Esophagus squamous epithelium (tissue), 5 donors: ENCODE measurements around the gene CFAP20. TPM values are rescaled to one million over a fixed set of nuclear protein-coding genes. Genes with fewer than 3 reads are reported as not detected.

Source experiments
- DNase-seq: peaks from one replicate; lab custom pipeline; 2025; lab: John Stamatoyannopoulos, UW
- H3K27ac ChIP-seq, 4 donors: fragments of 200-600 bp; sonication (generic); one replicate each; pipeline ENCODE4 v1.5.1; 2016 to 2019; ENCODE audit warnings: mild to moderate bottlenecking in 1 of 4
- H3K27me3 ChIP-seq, 4 donors: fragments of 200-600 bp; sonication (generic); 1 replicate in 3 of 4; 2 replicates in 1 of 4; pipeline versions ENCODE4 v1.5.1 to v1.6.0; 2017 to 2021; ENCODE audit warnings: antibody characterized with exemption in 1 of 4
- H3K36me3 ChIP-seq, 3 donors: fragments of 200-600 bp; sonication (generic); one replicate each; pipeline ENCODE4 v1.5.1; 2016 to 2019
- H3K4me1 ChIP-seq, 3 donors: fragments of 200-600 bp; sonication (generic); one replicate each; pipeline ENCODE4 v1.5.1; 2017 to 2019
- H3K4me3 ChIP-seq, 4 donors: fragments of 200-600 bp; sonication (generic); 1 replicate in 3 of 4; 2 replicates in 1 of 4; pipeline ENCODE4 v1.5.1; 2016 to 2019; ENCODE audit warnings: mild to moderate bottlenecking in 2 of 4, moderate library complexity in 1 of 4
- H3K9me3 ChIP-seq, 3 donors: fragments of 200-600 bp; sonication (generic); one replicate each; pipeline ENCODE4 v1.5.1; 2016 to 2019
- CTCF ChIP-seq, 6 experiments: fragments of 450-650 bp in 4 of 6; fragments of 200-600 bp in 2 of 6; sonication (generic) in 2 of 6; IDR thresholded peaks; one replicate each; pipeline ENCODE4 v1.5.1; 2016 to 2019; ENCODE audit warnings: antibody characterized with exemption in 6 of 6, mild to moderate bottlenecking in 4 of 6, moderate library complexity in 4 of 6
- POLR2A ChIP-seq, 4 donors: fragments of 450-650 bp; IDR thresholded peaks; one replicate each; pipeline ENCODE4 v1.6.1; 2017; ENCODE audit warnings: antibody characterized with exemption in 4 of 4, mild to moderate bottlenecking in 4 of 4, moderate library complexity in 3 of 4
- WGBS, 2 donors: methylation state at CpG; one replicate each; pipeline ENCODE4 v1.1.5; 2018; 5-methylcytosine and 5-hydroxymethylcytosine counted together
- intact Hi-C: fragments of 100-400 bp; cut with DNase I; formaldehyde crosslinking; loops from one replicate; pipeline ENCODE4 v1.15.0; 2022
- total RNA-seq, 4 donors: library from RNA; depleted of rRNA; stranded (reverse); fragments of >200 nt; gene quantifications; one replicate each; pipeline ENCODE4 v1.1.0, GENCODE V29; 2016
- donor health status: DM: yes; HTN: yes; CAD: no.

Gene CFAP20
- total RNA-seq, 4 donors from 2014 or later, result 26.9 to 33.6 (median 32.0) TPM

- Histone ChIP-seq H3K4me3 (peak overlapping the region in 1 of 4 donors; percentile 16), H3K27ac (peak overlapping the region; percentile 13 to 96 (median 78)), H3K36me3 (no peaks in the 10 kb centered on the region), H3K27me3 (no peaks in the 10 kb centered on the region), H3K4me1 (peaks cover 46 to 86% (median 60%) of the 10 kb centered on the region in 3 donors), H3K9me3 (no peaks in the 10 kb centered on the region)
- TF ChIP-seq POLR2A (IDR thresholded peaks at IDR 0.05) (no peak), CTCF (IDR thresholded peaks at IDR 0.05) (no peak)
- DNase-seq, result no peak
- 40 to 46% methylated on average over 10 of the region's 10 CpGs for WGBS, 2 donors
- intact Hi-C loops, result no loop called here
Measured at GRCh38 chr16:58125781-58126335, 3.3 kb downstream of the CFAP20 start.

DNA sequence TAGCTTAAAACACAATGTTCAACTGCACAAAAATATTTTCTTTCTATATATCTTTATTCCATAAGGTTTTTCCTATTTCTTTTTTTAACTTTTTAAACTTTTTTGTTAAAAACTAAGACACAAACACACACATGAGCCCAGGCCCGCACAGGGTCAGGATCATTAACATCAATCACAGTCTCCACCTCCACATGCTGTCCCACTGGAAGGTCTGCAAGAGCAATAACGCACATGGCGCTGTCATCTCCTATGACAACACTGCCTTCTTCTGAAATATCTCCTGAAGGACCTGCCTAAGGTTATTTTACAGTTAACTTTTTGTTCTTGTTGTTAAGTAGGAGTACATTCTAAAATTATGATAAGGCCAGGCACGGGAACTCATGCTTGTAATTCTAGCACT, 4.1 kb downstream of the CFAP20 start:
- Histone ChIP-seq H3K27me3 (no peaks in the 10 kb centered on the region), H3K4me3 (no peak overlapping the region), H3K27ac (peak overlapping the region in 2 of 4 donors; percentile 95 to 96), H3K4me1 (peaks cover 49 to 93% (median 68%) of the 10 kb centered on the region in 3 donors), H3K9me3 (no peaks in the 10 kb centered on the region), H3K36me3 (no peaks in the 10 kb centered on the region)
- DNase-seq, result no peak
- WGBS, 2 donors, result 74 to 83% methylated on average over 4 of the region's 4 CpGs
- no peak for TF ChIP-seq POLR2A (IDR thresholded peaks at IDR 0.05)
- no peak for TF ChIP-seq CTCF (IDR thresholded peaks at IDR 0.05)
- intact Hi-C loops, result no loop called here

- 0 to 20% methylated on average over 1 of the region's 1 CpG for WGBS, 2 donors
- Histone ChIP-seq H3K4me1 (peaks cover 50 to 93% (median 71%) of the 10 kb centered on the region in 3 donors), H3K27ac (peak overlapping the region in 3 of 4 donors; percentile 46 to 96 (median 66)), H3K4me3 (no peak overlapping the region), H3K36me3 (no peaks in the 10 kb centered on the region), H3K9me3 (no peaks in the 10 kb centered on the region), H3K27me3 (no peaks in the 10 kb centered on the region)
- TF ChIP-seq CTCF (IDR thresholded peaks at IDR 0.05), result no peak
- TF ChIP-seq POLR2A (IDR thresholded peaks at IDR 0.05), result no peak
- DNase-seq, result no peak
- intact Hi-C loops, result loop anchor here (5.0 kb wide), 1 partner anchor 102 kb away; no protein-coding TSS in a partner anchor
Measured at GRCh38 chr16:58124601-58124915, 4.6 kb downstream of the CFAP20 start.

DNA sequence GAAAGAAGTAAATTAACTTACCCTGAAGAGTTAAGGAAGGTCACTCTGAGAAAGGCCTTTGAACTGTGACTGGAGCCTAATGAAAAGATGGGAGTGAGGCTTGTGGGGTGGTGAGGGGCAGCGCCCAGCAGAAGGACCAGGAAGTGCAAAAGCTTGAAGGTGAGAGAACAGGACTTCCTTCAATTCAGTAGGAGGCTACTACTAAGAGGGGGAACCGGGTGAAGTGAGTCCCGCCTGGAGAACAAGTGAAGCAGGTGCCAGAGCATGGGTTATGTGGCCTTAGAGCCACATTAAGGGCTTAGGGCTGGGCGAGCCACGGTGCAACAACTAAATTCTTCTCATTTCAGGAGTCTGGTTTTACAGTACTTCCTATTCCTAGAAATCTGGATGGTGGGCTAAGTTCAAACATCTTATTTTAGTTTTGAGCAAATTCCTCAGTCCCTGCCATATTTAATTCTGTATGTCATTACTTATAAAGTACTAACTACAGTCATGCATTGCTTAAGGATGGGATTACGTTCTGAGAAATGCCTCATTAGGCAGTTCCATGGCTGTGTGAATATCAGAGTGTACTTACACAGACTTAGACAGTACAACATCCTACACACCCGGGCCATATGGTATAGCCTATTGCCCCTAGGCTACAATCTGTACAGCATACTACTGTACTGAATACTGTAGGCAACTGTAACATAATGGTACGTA, 5.1 kb downstream of the CFAP20 start:
- intact Hi-C loops, result loop anchor here (5.0 kb wide), 1 partner anchor 102 kb away; no protein-coding TSS in a partner anchor
- no peak for TF ChIP-seq CTCF (IDR thresholded peaks at IDR 0.05)
- no peak for TF ChIP-seq POLR2A (IDR thresholded peaks at IDR 0.05)
- Histone ChIP-seq H3K27ac (peak overlapping the region; percentile 15 to 96 (median 56)), H3K9me3 (no peaks in the 10 kb centered on the region), H3K4me1 (peaks cover 50 to 98% (median 76%) of the 10 kb centered on the region in 3 donors), H3K4me3 (no peak overlapping the region), H3K36me3 (no peaks in the 10 kb centered on the region), H3K27me3 (no peaks in the 10 kb centered on the region)
- WGBS, 2 donors, result 46 to 52% methylated on average over 8 of the region's 8 CpGs
- no peak for DNase-seq

DNA sequence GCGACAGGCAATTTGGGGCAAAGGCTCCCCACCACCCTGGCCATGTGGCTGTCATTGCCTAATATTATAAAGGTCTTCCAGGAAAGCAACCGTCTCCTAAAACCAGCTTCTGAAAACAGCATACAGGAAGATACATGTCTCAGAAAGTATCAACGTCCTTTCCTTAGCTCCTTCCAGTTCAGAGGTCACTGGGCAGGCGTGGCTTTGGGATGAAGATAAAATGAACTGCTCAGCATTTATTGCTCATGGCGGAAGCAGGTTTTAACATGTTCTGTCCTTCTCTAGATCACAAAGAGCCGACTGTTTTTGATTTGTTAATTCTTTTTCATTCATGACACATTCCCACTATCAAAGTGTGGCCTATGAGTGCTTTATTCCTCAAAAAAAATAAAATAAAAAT, 8.0 kb downstream of the CFAP20 start:
- WGBS, 2 donors, result 27 to 28% methylated on average over 6 of the region's 6 CpGs
- Histone ChIP-seq H3K4me1 (peaks cover 28 to 94% (median 62%) of the 10 kb centered on the region in 3 donors), H3K27me3 (no peaks in the 10 kb centered on the region), H3K27ac (peak overlapping the region; percentile 15 to 76 (median 61)), H3K36me3 (peaks cover 0 to 8% (median 2%) of the 10 kb centered on the region in 3 donors), H3K9me3 (no peaks in the 10 kb centered on the region), H3K4me3 (no peak overlapping the region)
- TF ChIP-seq CTCF (IDR thresholded peaks at IDR 0.05), result no peak
- no peak for TF ChIP-seq POLR2A (IDR thresholded peaks at IDR 0.05)
- DNase-seq, result no peak
- intact Hi-C loops, result loop anchor here (5.0 kb wide), 1 partner anchor 99 kb away; no protein-coding TSS in a partner anchor
